ENCODE results near the gene GPR45. TPM values are rescaled to one million over a fixed set of nuclear protein-coding genes. Genes with fewer than 3 reads are reported as not detected.

Gene GPR45
- total RNA-seq, 4 donors from 2014 or later = not detected

GRCh38 chr2:105272176-105272575 is 30.6 kb downstream of the GPR45 start:
- Histone ChIP-seq H3K27me3 (no peaks in the 10 kb centered on the region), H3K4me3 (no peak overlapping the region), H3K36me3 (peaks cover 28 to 100% (median 51%) of the 10 kb centered on the region in 3 donors), H3K9me3 (no peaks in the 10 kb centered on the region), H3K4me1 (no peaks in the 10 kb centered on the region), H3K27ac (no peak overlapping the region)
- intact Hi-C loops (cut with DNase I) = no loop called here
- TF ChIP-seq POLR2A (IDR thresholded peaks at IDR 0.05) = no peak
- TF ChIP-seq, protein P1, sequence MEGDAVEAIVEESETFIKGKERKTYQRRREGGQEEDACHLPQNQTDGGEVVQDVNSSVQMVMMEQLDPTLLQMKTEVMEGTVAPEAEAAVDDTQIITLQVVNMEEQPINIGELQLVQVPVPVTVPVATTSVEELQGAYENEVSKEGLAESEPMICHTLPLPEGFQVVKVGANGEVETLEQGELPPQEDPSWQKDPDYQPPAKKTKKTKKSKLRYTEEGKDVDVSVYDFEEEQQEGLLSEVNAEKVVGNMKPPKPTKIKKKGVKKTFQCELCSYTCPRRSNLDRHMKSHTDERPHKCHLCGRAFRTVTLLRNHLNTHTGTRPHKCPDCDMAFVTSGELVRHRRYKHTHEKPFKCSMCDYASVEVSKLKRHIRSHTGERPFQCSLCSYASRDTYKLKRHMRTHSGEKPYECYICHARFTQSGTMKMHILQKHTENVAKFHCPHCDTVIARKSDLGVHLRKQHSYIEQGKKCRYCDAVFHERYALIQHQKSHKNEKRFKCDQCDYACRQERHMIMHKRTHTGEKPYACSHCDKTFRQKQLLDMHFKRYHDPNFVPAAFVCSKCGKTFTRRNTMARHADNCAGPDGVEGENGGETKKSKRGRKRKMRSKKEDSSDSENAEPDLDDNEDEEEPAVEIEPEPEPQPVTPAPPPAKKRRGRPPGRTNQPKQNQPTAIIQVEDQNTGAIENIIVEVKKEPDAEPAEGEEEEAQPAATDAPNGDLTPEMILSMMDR (IDR thresholded peaks at IDR 0.05) = no peak
- WGBS, 2 donors = 73 to 84% methylated on average over 4 to 6 of the region's 9 CpGs
- DNase-seq = no peak

DNA sequence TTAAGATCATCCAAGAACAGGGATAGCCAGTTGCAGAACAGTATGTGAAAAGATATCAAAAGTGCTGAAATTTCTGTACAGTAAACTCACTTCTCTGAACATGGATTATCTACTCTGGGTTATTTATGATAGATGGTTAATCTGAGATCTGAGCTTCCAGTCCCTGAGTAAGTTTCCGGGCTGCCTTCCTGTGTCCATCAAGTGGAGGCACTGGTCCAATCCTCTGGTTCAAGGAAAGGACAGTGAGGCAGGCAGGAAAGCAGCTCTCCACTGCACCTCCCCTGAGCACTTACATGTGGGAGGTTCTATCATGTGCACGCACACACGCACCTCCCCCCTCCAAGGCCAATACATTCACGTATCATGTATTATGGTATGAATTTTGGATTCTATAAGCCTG is 32.5 kb downstream of the GPR45 start:
- WGBS, 2 donors = 78 to 86% methylated on average over 4 of the region's 4 CpGs
- Histone ChIP-seq H3K27me3 (no peaks in the 10 kb centered on the region), H3K4me1 (no peaks in the 10 kb centered on the region), H3K4me3 (no peak overlapping the region), H3K36me3 (peaks cover 28 to 100% (median 45%) of the 10 kb centered on the region in 3 donors), H3K9me3 (no peaks in the 10 kb centered on the region), H3K27ac (no peak overlapping the region)
- intact Hi-C loops (cut with DNase I) = no loop called here
- DNase-seq = no peak
- TF ChIP-seq POLR2A (IDR thresholded peaks at IDR 0.05) = no peak

GRCh38 chr2:105278654-105279053 is 37.1 kb downstream of the GPR45 start:
- no peak overlapping the region for H3K4me3 ChIP-seq
- H3K27me3 ChIP-seq = no peaks in the 10 kb centered on the region
- no peaks in the 10 kb centered on the region for H3K9me3 ChIP-seq
- peaks cover 18 to 100% (median 25%) of the 10 kb centered on the region in 3 donors for H3K36me3 ChIP-seq
- WGBS, 2 donors = 57 to 95% methylated on average over 5 of the region's 5 CpGs
- intact Hi-C loops (cut with DNase I) = no loop called here
- no peaks in the 10 kb centered on the region for H3K4me1 ChIP-seq
- no peak for DNase-seq
- no peak for TF ChIP-seq POLR2A (IDR thresholded peaks at IDR 0.05)
- TF ChIP-seq, protein P1 (IDR thresholded peaks at IDR 0.05) = no peak
- H3K27ac ChIP-seq = no peak overlapping the region

DNA sequence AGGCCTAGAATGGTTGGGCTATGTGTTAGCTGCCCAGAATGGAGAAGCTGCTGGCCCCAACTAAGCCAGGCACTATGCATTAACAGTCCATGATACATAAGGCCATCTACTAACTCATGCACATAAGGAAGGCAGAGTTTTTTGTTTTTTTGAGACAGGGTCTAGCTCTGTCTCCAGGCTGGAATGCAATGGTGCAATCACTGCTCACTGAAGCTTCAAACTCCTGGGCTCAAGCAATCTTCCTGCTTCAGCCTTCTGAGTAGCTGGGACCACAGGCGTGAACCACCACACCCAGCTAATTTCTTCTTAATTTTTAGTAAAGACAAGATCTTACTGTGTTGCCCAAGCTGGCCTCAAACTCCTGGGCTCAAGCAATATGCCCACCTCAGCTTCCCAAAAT is 37.6 kb downstream of the GPR45 start:
- TF ChIP-seq, protein P1 (IDR thresholded peaks at IDR 0.05) = no peak
- no peak for TF ChIP-seq POLR2A (IDR thresholded peaks at IDR 0.05)
- no peak overlapping the region for H3K27ac ChIP-seq
- 100% methylated on average over 1 of the region's 1 CpG for WGBS, 2 donors
- no peak overlapping the region for H3K4me3 ChIP-seq
- peaks cover 18 to 100% (median 30%) of the 10 kb centered on the region in 3 donors for H3K36me3 ChIP-seq
- H3K9me3 ChIP-seq = no peaks in the 10 kb centered on the region
- no peak for DNase-seq
- H3K27me3 ChIP-seq = no peaks in the 10 kb centered on the region
- H3K4me1 ChIP-seq = no peaks in the 10 kb centered on the region
- intact Hi-C loops (cut with DNase I) = no loop called here

GRCh38 chr2:105280281-105280680 is 38.7 kb downstream of the GPR45 start:
- TF ChIP-seq POLR2A (IDR thresholded peaks at IDR 0.05) = no peak
- TF ChIP-seq, protein P1 (IDR thresholded peaks at IDR 0.05) = no peak
- intact Hi-C loops (cut with DNase I) = no loop called here
- no peak for DNase-seq
- Histone ChIP-seq H3K36me3 (peaks cover 9 to 100% (median 23%) of the 10 kb centered on the region in 3 donors), H3K27me3 (no peaks in the 10 kb centered on the region), H3K9me3 (no peaks in the 10 kb centered on the region), H3K27ac (no peak overlapping the region), H3K4me1 (no peaks in the 10 kb centered on the region), H3K4me3 (no peak overlapping the region)
- WGBS, 2 donors = 78 to 86% methylated on average over 5 to 6 of the region's 10 CpGs

- no peak overlapping the region for H3K27ac ChIP-seq
- peaks cover 8 to 99% (median 13%) of the 10 kb centered on the region in 3 donors for H3K36me3 ChIP-seq
- no peak overlapping the region for H3K4me3 ChIP-seq
- no peaks in the 10 kb centered on the region for H3K27me3 ChIP-seq
- no peaks in the 10 kb centered on the region for H3K4me1 ChIP-seq
- WGBS, 2 donors = 96 to 100% methylated on average over 4 of the region's 4 CpGs
- TF ChIP-seq, protein P1 (IDR thresholded peaks at IDR 0.05) = no peak
- no peak for TF ChIP-seq POLR2A (IDR thresholded peaks at IDR 0.05)
- no peaks in the 10 kb centered on the region for H3K9me3 ChIP-seq
- intact Hi-C loops (cut with DNase I) = no loop called here
- DNase-seq = no peak
These were observed 42.0 kb downstream of the GPR45 start for GRCh38 chr2:105283532-105283931.
